IMR-90 (cell line): Measurements from ENCODE around the gene CDC34. TPM values are rescaled to one million over a fixed set of nuclear protein-coding genes. Genes with fewer than 3 reads are reported as not detected.

Experiments used
- ATAC-seq: fragments of 200-7000 bp; cut with Tn5 transposase; 2 replicates; pipeline ENCODE4 v1.9.1; 2020; ENCODE audit warnings: low read depth, mild to moderate bottlenecking, moderate library complexity
- BruUV-seq: library from RNA; stranded (reverse); fragments of 400-500 nt; replicated peaks from 2 replicates; lab custom pipeline; 2021; lab: Mats Ljungman, UMichigan
- CTCF ChIA-PET: fragments of 300-600 bp; formaldehyde crosslinking; extraction: SDS; loops from one replicate; lab custom pipeline; 2021; ENCODE audit warnings: antibody characterized with exemption; lab: Yijun Ruan, JAX
- POLR2A ChIA-PET: fragments of 300-600 bp; sonication (Branson Sonifier 250); formaldehyde crosslinking; loops from one replicate; lab custom pipeline; 2022; ENCODE audit warnings: antibody characterized with exemption; ENCODE audit not compliant: unreplicated experiment; lab: Charles Lee
- DNase-seq: peaks from one replicate; pipeline ENCODE4 v3.0.0; 2013
- H2AFZ ChIP-seq: replicated peaks from 2 replicates; pipeline ENCODE3; 2013; ENCODE audit warnings: low read length, mild to moderate bottlenecking; ENCODE audit not compliant: poor library complexity
- H2AK5ac ChIP-seq: 2 replicates; pipeline ENCODE4 v1.6.1; 2013; ENCODE audit warnings: low read depth, low read length, inconsistent platforms
- H2AK9ac ChIP-seq: replicated peaks from 2 replicates; pipeline ENCODE3; 2013; ENCODE audit warnings: mild to moderate bottlenecking, low read depth, low read length, moderate library complexity; ENCODE audit not compliant: poor library complexity
- H2BK120ac ChIP-seq: 2 replicates; pipeline ENCODE4 v1.6.1; 2013; ENCODE audit warnings: low read depth, low read length, inconsistent platforms
- H2BK15ac ChIP-seq: 3 replicates; pipeline ENCODE4 v1.6.1; 2013; ENCODE audit warnings: low read depth, low read length, inconsistent platforms
- H2BK20ac ChIP-seq: 2 replicates; pipeline ENCODE4 v1.6.1; 2013; ENCODE audit warnings: low read depth, mild to moderate bottlenecking, inconsistent platforms, low read length, moderate library complexity
- H2BK5ac ChIP-seq: 2 replicates; pipeline ENCODE4 v1.6.1; 2013; ENCODE audit warnings: mild to moderate bottlenecking, low read depth, low read length, inconsistent platforms; ENCODE audit not compliant: poor library complexity, severe bottlenecking
- H3K14ac ChIP-seq: replicated peaks from 2 replicates; pipeline ENCODE4 v1.6.1; 2013; ENCODE audit warnings: low read depth, low read length, inconsistent platforms
- H3K18ac ChIP-seq: 2 replicates; pipeline ENCODE4 v1.6.1; 2013; ENCODE audit warnings: low read depth, low read length, control low read depth
- H3K23ac ChIP-seq: 2 replicates; pipeline ENCODE4 v1.6.1; 2013; ENCODE audit warnings: low read depth, low read length, inconsistent platforms
- H3K27ac ChIP-seq: 2 replicates; pipeline ENCODE4 v1.5.1; 2013; ENCODE audit warnings: mild to moderate bottlenecking, control low read depth, low read length; ENCODE audit not compliant: insufficient read depth
- H3K27me3 ChIP-seq: 2 replicates; pipeline ENCODE4 v1.6.1; 2013; ENCODE audit warnings: low read length; ENCODE audit not compliant: control insufficient read depth, insufficient read depth
- H3K36me3 ChIP-seq: 2 replicates; pipeline ENCODE4 v1.6.1; 2013; ENCODE audit warnings: low read length, mixed read lengths; ENCODE audit not compliant: control insufficient read depth, insufficient read depth
- H3K4ac ChIP-seq: 2 replicates; pipeline ENCODE4 v1.6.1; 2013; ENCODE audit warnings: low read depth, low read length, inconsistent platforms
- H3K4me1 ChIP-seq: 2 replicates; pipeline ENCODE4 v1.6.1; 2013; ENCODE audit warnings: low read length, mixed read lengths; ENCODE audit not compliant: control insufficient read depth, insufficient read depth
- H3K4me2 ChIP-seq: 2 replicates; pipeline ENCODE4 v1.6.1; 2013; ENCODE audit warnings: low read depth, mild to moderate bottlenecking, control low read depth, low read length, moderate library complexity
- H3K4me3 ChIP-seq: 2 replicates; pipeline ENCODE4 v1.5.1; 2013; ENCODE audit warnings: low read depth, mild to moderate bottlenecking, control low read depth, low read length, moderate library complexity; ENCODE audit not compliant: insufficient read depth
- H3K56ac ChIP-seq: 2 replicates; pipeline ENCODE4 v1.6.1; 2013; ENCODE audit warnings: low read length, inconsistent platforms; ENCODE audit not compliant: insufficient read depth; ENCODE audit errors: extremely low read depth
- H3K79me1 ChIP-seq, 2 experiments: 2 replicates each; pipeline ENCODE4 v1.6.1; 2013; ENCODE audit warnings: low read length in 2 of 2, inconsistent platforms in 1 of 2, low read depth in 1 of 2
- H3K9ac ChIP-seq: 2 replicates; pipeline ENCODE4 v1.6.1; 2013; ENCODE audit warnings: low read depth, low read length, control low read depth
- H3K9me1 ChIP-seq: 2 replicates; pipeline ENCODE4 v1.6.1; 2013; ENCODE audit warnings: low read length, inconsistent platforms; ENCODE audit not compliant: insufficient read depth
- H3K9me3 ChIP-seq: 2 replicates; pipeline ENCODE4 v1.6.1; 2013; ENCODE audit warnings: low read length; ENCODE audit not compliant: control insufficient read depth, insufficient read depth
- H4K20me1 ChIP-seq: 2 replicates; pipeline ENCODE4 v1.6.1; 2013; ENCODE audit warnings: low read length, inconsistent platforms; ENCODE audit not compliant: insufficient read depth
- H4K5ac ChIP-seq: 2 replicates; pipeline ENCODE4 v1.6.1; 2013; ENCODE audit warnings: mild to moderate bottlenecking, low read depth, low read length, control low read depth
- H4K8ac ChIP-seq, 2 experiments: 2 replicates each; pipeline ENCODE4 v1.6.1; 2013; ENCODE audit warnings: low read depth in 2 of 2, low read length in 2 of 2, control low read depth in 1 of 2, inconsistent platforms in 1 of 2
- H4K91ac ChIP-seq: 2 replicates; pipeline ENCODE4 v1.6.1; 2013; ENCODE audit warnings: low read depth, low read length, inconsistent platforms; ENCODE audit not compliant: insufficient read depth
- BHLHE40 ChIP-seq: fragments of 150-350 bp; IDR thresholded peaks from 2 replicates; pipeline ENCODE4 v1.6.1; 2016; ENCODE audit warnings: mild to moderate bottlenecking, low read depth, low read length
- CEBPB ChIP-seq: IDR thresholded peaks from 2 replicates; pipeline ENCODE4 v1.6.1; 2012; ENCODE audit warnings: low read depth, low read length, improper control_type of control experiment
- CHD1 ChIP-seq: IDR thresholded peaks from 2 replicates; pipeline ENCODE4 v1.6.1; 2012; ENCODE audit warnings: low read depth, low read length, improper control_type of control experiment
- ELK1 ChIP-seq: fragments of 150-350 bp; IDR thresholded peaks from 2 replicates; pipeline ENCODE4 v1.6.1; 2016; ENCODE audit warnings: low read depth, mild to moderate bottlenecking, low read length, moderate library complexity, borderline replicate concordance
- FOS ChIP-seq: fragments of 150-350 bp; IDR thresholded peaks from 2 replicates; pipeline ENCODE4 v1.6.1; 2016; ENCODE audit warnings: low read depth, low read length
- MAFK ChIP-seq: IDR thresholded peaks from 2 replicates; pipeline ENCODE4 v1.6.1; 2012; ENCODE audit warnings: low read depth, low read length, improper control_type of control experiment
- MAZ ChIP-seq: IDR thresholded peaks from 2 replicates; pipeline ENCODE4 v1.6.1; 2012; ENCODE audit warnings: low read depth, mild to moderate bottlenecking, low read length, improper control_type of control experiment, moderate library complexity, borderline replicate concordance
- MXI1 ChIP-seq: IDR thresholded peaks from 2 replicates; pipeline ENCODE4 v1.6.1; 2012; ENCODE audit warnings: low read depth, mild to moderate bottlenecking, low read length, moderate library complexity, borderline replicate concordance
- NFE2L2 ChIP-seq: fragments of 150-350 bp; IDR thresholded peaks from 2 replicates; pipeline ENCODE4 v1.6.1; 2016; ENCODE audit warnings: low read depth, mild to moderate bottlenecking, low read length
- POLR2A ChIP-seq: IDR thresholded peaks from 2 replicates; pipeline ENCODE4 v1.6.1; 2012; ENCODE audit warnings: mild to moderate bottlenecking, low read depth, low read length
- RAD21 ChIP-seq: IDR thresholded peaks from 2 replicates; pipeline ENCODE4 v1.6.1; 2012; ENCODE audit warnings: low read length, improper control_type of control experiment
- RCOR1 ChIP-seq: IDR thresholded peaks from 2 replicates; pipeline ENCODE4 v1.6.1; 2012; ENCODE audit warnings: mild to moderate bottlenecking, low read length, improper control_type of control experiment; ENCODE audit not compliant: insufficient replicate concordance
- RFX5 ChIP-seq: IDR thresholded peaks from 2 replicates; pipeline ENCODE4 v1.8.0; 2012; ENCODE audit warnings: low read depth, mild to moderate bottlenecking, low read length, moderate library complexity
- SMC3 ChIP-seq: fragments of 150-350 bp; IDR thresholded peaks from 2 replicates; pipeline ENCODE4 v1.6.1; 2016; ENCODE audit warnings: low read depth, mild to moderate bottlenecking, antibody characterized with exemption, low read length, moderate library complexity
- USF2 ChIP-seq: fragments of 150-350 bp; IDR thresholded peaks from 2 replicates; pipeline ENCODE4 v1.6.1; 2017; ENCODE audit warnings: mild to moderate bottlenecking, antibody characterized with exemption, low read length, low read depth
- WGBS, 2 experiments: methylation state at CpG; one replicate each; pipeline versions ENCODE4 v1.1.5 to v1.1.7; 2013; ENCODE audit warnings: missing lambda C conversion rate in 2 of 2; ENCODE audit not compliant: insufficient read length in 1 of 2; ENCODE audit errors: extremely low coverage in 2 of 2; 5-methylcytosine and 5-hydroxymethylcytosine counted together
- dilution Hi-C: fragments of 300-500 bp; cut with HindIII; formaldehyde crosslinking; loops from one replicate; pipeline ENCODE4 v1.14.3; 2018; ENCODE audit warnings: low sequenced_read_pairs; ENCODE audit not compliant: unreplicated experiment
- in situ Hi-C: fragments of 300-500 bp; cut with MboI; formaldehyde crosslinking; loops from 3 replicates; pipeline ENCODE4 v1.14.3; 2019; ENCODE audit warnings: low sequenced_read_pairs, inconsistent platforms, mixed read lengths
- intact Hi-C: fragments of 100-400 bp; cut with micrococcal nuclease; formaldehyde crosslinking; loops from 2 replicates; pipeline ENCODE4 v1.10.0; 2022
- polyA plus RNA-seq, 3 experiments: library from polyadenylated mRNA; depleted of rRNA; stranded (reverse); fragments of >200 nt; gene quantifications; 2 replicates each; pipeline ENCODE4 v1.2.3, GENCODE V29; 2012; ENCODE audit warnings: low replicate concordance in 1 of 3
- total RNA-seq: library from RNA; depleted of rRNA; stranded (reverse); fragments of >200 nt; gene quantifications from 2 replicates; pipeline ENCODE4 v1.2.3, GENCODE V29; 2012

Gene CDC34
- total and polyA plus RNA-seq, 2 of the 4 experiments (the other 2 are of a cell fraction) = 35.7 to 68.9 TPM

- Histone ChIP-seq H3K4me2 (peak within 1 kb of the TSS; percentile 96), H2BK20ac (peak within 1 kb of the TSS; percentile 55), H2AK9ac (peak within 1 kb of the TSS; percentile 94), H3K4me1 (peaks cover 12% of the 10 kb centered on the region), H2BK15ac (no peak within 1 kb of the TSS; the same call in 2 of the 3 replicates), H4K91ac (peak within 1 kb of the TSS; percentile 74), H4K20me1 (no peaks in the 10 kb centered on the region), H3K9me3 (no peaks in the 10 kb centered on the region), H3K27ac (peak within 1 kb of the TSS; percentile 80), H2BK120ac (peak within 1 kb of the TSS; percentile 91), H4K5ac (peak within 1 kb of the TSS; percentile 89), H3K36me3 (no peaks in the 10 kb centered on the region; the same call in 1 of the 2 replicates), H3K9me1 (peaks cover 3% of the 10 kb centered on the region; the same call in 1 of the 2 replicates), H3K18ac (peak within 1 kb of the TSS; percentile 64), H3K9ac (peak within 1 kb of the TSS; percentile 73), H3K56ac (peak within 1 kb of the TSS; percentile 92), H3K14ac (peak within 1 kb of the TSS; percentile 79), H4K8ac (peak within 1 kb of the TSS; percentile 18 to 96), H3K79me1 (peaks cover 0 to 24% of the 10 kb centered on the region in 2 experiments; a peak in 2 of 4 replicates), H2AFZ (peak within 1 kb of the TSS; percentile 99), H3K23ac (peak within 1 kb of the TSS; percentile 88; the same call in 1 of the 2 replicates), H3K4me3 (peak within 1 kb of the TSS; percentile 65), H3K4ac (peak within 1 kb of the TSS; percentile 82), H2AK5ac (peak within 1 kb of the TSS; percentile 92), H2BK5ac (peak within 1 kb of the TSS; percentile 80), H3K27me3 (no peaks in the 10 kb centered on the region)
- no TSS peak for BruUV-seq
- CTCF ChIA-PET = interaction anchor here (1.3 kb wide), 1 partner anchor 17 kb away, joined by 7 read pairs; no protein-coding TSS in a partner anchor
- POLR2A ChIA-PET = no interaction called here
- DNase-seq = peak; percentile 100
- dilution Hi-C loops = no loop called here
- in situ Hi-C loops = no loop called here
- intact Hi-C loops = loop anchor here (5.0 kb wide), 1 partner anchor 125 kb away; no protein-coding TSS in a partner anchor
- WGBS, 2 experiments = 4% methylated on average over 38 of the region's 81 CpGs; no CpG with 5 or more reads in 1 of the 2 experiments
- peak; percentile 83 for ATAC-seq
- TF ChIP-seq RFX5 (no peak), ELK1 (no peak), RAD21 (no peak), POLR2A (peak; percentile 83), BHLHE40 (no peak), CEBPB (no peak), NFE2L2 (no peak), MAZ (peak; percentile 74), MAFK (no peak), RCOR1 (no peak), FOS (no peak), USF2 (no peak), SMC3 (no peak), CHD1 (no peak), MXI1 (no peak)
Measured at GRCh38 chr19:507286-508203, 24.0 kb upstream of the CDC34 start, which contains the start of gene TPGS1. Gene TPGS1 (plus strand): TSS chr19:507497. CDS start chr19:507507, 10 bp downstream.
